Ureter (tissue), 1 donor: Measurements from ENCODE around the gene FLT1. TPM values are rescaled to one million over a fixed set of nuclear protein-coding genes. Genes with fewer than 3 reads are reported as not detected.

Experiments used
- DNase-seq: peaks from one replicate; pipeline ENCODE4 v3.0.0-alpha.2; 2020; ENCODE audit warnings: low spot score
- total RNA-seq: library from RNA; stranded (reverse); gene quantifications from one replicate; pipeline ENCODE4 v1.2.4, GENCODE V29; 2023
- donor health status: DM: yes; HTN: yes; CAD: no.

Gene FLT1
- total RNA-seq, 1 donor from 2014 or later, result 51.1 TPM

GRCh38 chr13:28342251-28342650 is 152.7 kb downstream of the FLT1 start:
- DNase-seq, result no peak

GRCh38 chr13:28340272-28340793 is 154.6 kb downstream of the FLT1 start:
- no peak for DNase-seq

GRCh38 chr13:28339419-28339818 is 155.5 kb downstream of the FLT1 start:
- no peak for DNase-seq

- no peak for DNase-seq
Measured at GRCh38 chr13:28338742-28339141, 156.2 kb downstream of the FLT1 start.

GRCh38 chr13:28338006-28338574 is 156.8 kb downstream of the FLT1 start:
- DNase-seq, result no peak

GRCh38 chr13:28337166-28338005 is 157.5 kb downstream of the FLT1 start:
- no peak for DNase-seq

GRCh38 chr13:28336193-28336657 is 158.7 kb downstream of the FLT1 start:
- no peak for DNase-seq

- DNase-seq, result no peak
Measured at GRCh38 chr13:28333204-28333881, 161.6 kb downstream of the FLT1 start.

- DNase-seq, result no peak
Measured at GRCh38 chr13:28329395-28330158, 165.4 kb downstream of the FLT1 start.

GRCh38 chr13:28328271-28328607 is 166.7 kb downstream of the FLT1 start:
- no peak for DNase-seq

GRCh38 chr13:28327373-28328270 is 167.3 kb downstream of the FLT1 start:
- DNase-seq, result no peak

GRCh38 chr13:28326056-28326455 is 168.9 kb downstream of the FLT1 start:
- no peak for DNase-seq

GRCh38 chr13:28325022-28325421 is 169.9 kb downstream of the FLT1 start:
- DNase-seq, result no peak

GRCh38 chr13:28324181-28324789 is 170.6 kb downstream of the FLT1 start:
- peak; percentile 52 for DNase-seq

GRCh38 chr13:28322256-28322905 is 172.5 kb downstream of the FLT1 start:
- DNase-seq, result no peak

- DNase-seq, result no peak
Measured at GRCh38 chr13:28321756-28322155, 173.2 kb downstream of the FLT1 start.

- DNase-seq, result no peak
Measured at GRCh38 chr13:28320884-28321574, 173.9 kb downstream of the FLT1 start.

- no peak for DNase-seq
Measured at GRCh38 chr13:28320209-28320608, 174.7 kb downstream of the FLT1 start.

GRCh38 chr13:28319528-28319927 is 175.4 kb downstream of the FLT1 start:
- no peak for DNase-seq
